Astrocyte (in vitro differentiated cells and primary cell): ENCODE results near the gene REEP1. TPM values are rescaled to one million over a fixed set of nuclear protein-coding genes. Genes with fewer than 3 reads are reported as not detected.

Experiments
- DNase-seq: peaks from one replicate; pipeline ENCODE4 v3.0.0-alpha.2; 2010; ENCODE audit warnings: low read depth
- FAIRE-seq: peaks from 2 replicates; lab custom pipeline; 2011; peaks lifted over from hg19 to GRCh38; lab: Jason Lieb, UNC
- H2AFZ ChIP-seq: 2 replicates; pipeline ENCODE4 v1.6.0; 2012; ENCODE audit warnings: low read depth, low read length, inconsistent platforms
- H3K27ac ChIP-seq: 2 replicates; pipeline ENCODE4 v1.5.1; 2011; ENCODE audit warnings: low read depth, low read length, inconsistent platforms
- H3K27me3 ChIP-seq: 2 replicates; pipeline ENCODE4 v1.6.0; 2011; ENCODE audit warnings: low read length, inconsistent platforms; ENCODE audit not compliant: insufficient read depth
- H3K36me3 ChIP-seq: 2 replicates; pipeline ENCODE4 v1.5.1; 2011; ENCODE audit warnings: low read length, inconsistent platforms; ENCODE audit not compliant: insufficient read depth
- H3K4me1 ChIP-seq: 2 replicates; pipeline ENCODE4 v1.5.1; 2011; ENCODE audit warnings: low read length, inconsistent platforms; ENCODE audit not compliant: insufficient read depth
- H3K4me2 ChIP-seq: 2 replicates; pipeline ENCODE4 v1.6.0; 2012; ENCODE audit warnings: low read length, inconsistent platforms
- H3K4me3 ChIP-seq: 2 replicates; pipeline ENCODE4 v1.5.1; 2011; ENCODE audit warnings: low read depth, mild to moderate bottlenecking, low read length, inconsistent platforms; ENCODE audit not compliant: insufficient read depth
- H3K79me2 ChIP-seq: 2 replicates; pipeline ENCODE4 v1.6.0; 2012; ENCODE audit warnings: mild to moderate bottlenecking, low read length, inconsistent platforms; ENCODE audit not compliant: insufficient read depth
- H3K9ac ChIP-seq: 2 replicates; pipeline ENCODE4 v1.6.0; 2012; ENCODE audit warnings: mild to moderate bottlenecking, low read length, inconsistent platforms
- H3K9me3 ChIP-seq: 2 replicates; pipeline ENCODE4 v1.5.1; 2012; ENCODE audit warnings: low read depth, mild to moderate bottlenecking, low read length, inconsistent platforms; ENCODE audit not compliant: insufficient read depth
- H4K20me1 ChIP-seq: 2 replicates; pipeline ENCODE4 v1.6.0; 2012; ENCODE audit warnings: low read length, inconsistent platforms; ENCODE audit not compliant: insufficient read depth
- H3K27ac Mint-ChIP-seq: one replicate; pipeline ENCODE4 v1.8.0; 2021; ENCODE audit warnings: mild to moderate bottlenecking, mixed read lengths; ENCODE audit not compliant: unreplicated experiment
- H3K27me3 Mint-ChIP-seq: one replicate; pipeline ENCODE4 v1.8.0; 2021; ENCODE audit warnings: low read depth, mixed read lengths; ENCODE audit not compliant: unreplicated experiment
- H3K36me3 Mint-ChIP-seq: one replicate; pipeline ENCODE4 v1.8.0; 2021; ENCODE audit warnings: low read depth, mixed read lengths; ENCODE audit not compliant: unreplicated experiment
- H3K4me1 Mint-ChIP-seq: one replicate; pipeline ENCODE4 v1.8.0; 2021; ENCODE audit warnings: low read depth, mixed read lengths; ENCODE audit not compliant: unreplicated experiment
- H3K4me3 Mint-ChIP-seq: one replicate; pipeline ENCODE4 v1.8.0; 2021; ENCODE audit warnings: mild to moderate bottlenecking, moderate library complexity, mixed read lengths; ENCODE audit not compliant: unreplicated experiment
- H3K9me3 Mint-ChIP-seq: one replicate; pipeline ENCODE4 v1.8.0; 2021; ENCODE audit warnings: mild to moderate bottlenecking, mixed read lengths; ENCODE audit not compliant: unreplicated experiment
- CTCF ChIP-seq: IDR thresholded peaks from 2 replicates; pipeline ENCODE4 v1.5.1; 2011; ENCODE audit warnings: low read depth, mild to moderate bottlenecking, inconsistent platforms, low read length, moderate library complexity; ENCODE audit not compliant: insufficient read depth
- EZH2 ChIP-seq: IDR thresholded peaks from 2 replicates; pipeline ENCODE4 v1.6.1; 2012; ENCODE audit warnings: mild to moderate bottlenecking, low read length, inconsistent platforms; ENCODE audit not compliant: insufficient read depth
- total RNA-seq: library from RNA; stranded (reverse); gene quantifications from 2 replicates; pipeline ENCODE4 v1.2.1, GENCODE V29; 2021

REEP1 gene
- total RNA-seq, 1 donor from 2014 or later = 0.61 TPM

- no peaks in the 10 kb centered on the region for H3K36me3 ChIP-seq
- FAIRE-seq = no peak
- Mint-ChIP-seq H3K27me3 (peaks cover 11% of the 10 kb centered on the region), H3K36me3 (peaks cover 5% of the 10 kb centered on the region), H3K27ac (no peak overlapping the region), H3K9me3 (peaks cover 21% of the 10 kb centered on the region), H3K4me1 (peaks cover 24% of the 10 kb centered on the region), H3K4me3 (no peak overlapping the region)
- no peaks in the 10 kb centered on the region for H3K79me2 ChIP-seq
- H3K9me3 ChIP-seq = peaks cover 5% of the 10 kb centered on the region
- peaks cover 14% of the 10 kb centered on the region for H3K4me1 ChIP-seq
- no peaks in the 10 kb centered on the region for H4K20me1 ChIP-seq
- H3K27me3 ChIP-seq = peaks cover 4% of the 10 kb centered on the region
- H2AFZ ChIP-seq = no peak overlapping the region
- H3K4me3 ChIP-seq = no peak overlapping the region
- H3K4me2 ChIP-seq = no peak overlapping the region
- no peak overlapping the region for H3K27ac ChIP-seq
- TF ChIP-seq CTCF = no peak
- TF ChIP-seq EZH2 = no peak
- no peak overlapping the region for H3K9ac ChIP-seq
- no peak for DNase-seq
These were observed 61.5 kb downstream of the REEP1 start for GRCh38 chr2:86275962-86276361.

DNA sequence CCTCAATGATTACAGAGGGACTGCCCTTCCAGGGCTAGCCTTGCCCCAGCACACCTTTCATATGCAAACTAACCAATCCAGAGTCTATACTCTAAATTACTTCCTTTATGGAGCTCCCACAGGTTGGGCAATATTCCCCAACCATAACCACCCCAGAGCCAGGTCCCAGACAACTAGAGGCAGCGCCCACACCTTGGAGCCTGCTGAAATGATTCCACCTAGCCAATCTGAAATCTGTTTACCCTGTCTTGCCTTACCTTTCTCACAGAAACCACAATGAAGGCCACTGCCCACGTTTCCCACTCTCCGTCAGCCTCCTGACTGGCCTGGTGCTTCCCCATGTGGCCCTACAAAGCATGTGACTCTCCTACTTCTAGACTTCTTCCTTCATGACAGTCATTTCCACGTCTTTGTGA, 62.0 kb downstream of the REEP1 start:
- peaks cover 7% of the 10 kb centered on the region for H3K9me3 ChIP-seq
- peaks cover 20% of the 10 kb centered on the region for H3K4me1 Mint-ChIP-seq
- no peak overlapping the region for H3K4me2 ChIP-seq
- H3K27ac ChIP-seq = no peak overlapping the region
- H3K4me1 ChIP-seq = peaks cover 11% of the 10 kb centered on the region
- no peaks in the 10 kb centered on the region for H3K36me3 ChIP-seq
- H3K79me2 ChIP-seq = no peaks in the 10 kb centered on the region
- no peak overlapping the region for H3K27ac Mint-ChIP-seq
- H3K36me3 Mint-ChIP-seq = peaks cover 5% of the 10 kb centered on the region
- H3K9me3 Mint-ChIP-seq = peaks cover 25% of the 10 kb centered on the region
- H4K20me1 ChIP-seq = no peaks in the 10 kb centered on the region
- H3K27me3 Mint-ChIP-seq = peaks cover 8% of the 10 kb centered on the region
- TF ChIP-seq EZH2 (no peak), CTCF (no peak)
- H2AFZ ChIP-seq = no peak overlapping the region
- FAIRE-seq (no peak), DNase-seq (no peak)
- H3K27me3 ChIP-seq = peaks cover 4% of the 10 kb centered on the region
- H3K9ac ChIP-seq = no peak overlapping the region
- no peak overlapping the region for H3K4me3 ChIP-seq
- no peak overlapping the region for H3K4me3 Mint-ChIP-seq

DNA sequence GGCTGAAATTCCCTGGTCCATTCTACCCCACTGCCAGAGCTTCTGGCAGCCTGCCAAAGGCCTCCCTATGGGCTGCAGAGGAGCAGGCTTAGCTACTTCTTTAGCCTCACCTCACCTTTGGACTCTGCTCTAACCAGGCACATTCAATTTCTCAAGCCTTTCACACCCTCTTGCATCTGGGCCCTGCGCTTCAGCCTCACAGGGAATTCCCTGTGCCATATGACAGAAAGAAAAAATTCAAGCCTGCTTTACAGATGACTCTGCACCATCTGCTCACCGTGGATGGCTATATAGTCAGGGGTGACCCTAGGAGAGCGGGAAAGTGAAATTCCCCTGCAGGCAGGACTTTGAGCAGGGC, 62.5 kb downstream of the REEP1 start:
- no peak overlapping the region for H3K27ac ChIP-seq
- H3K4me3 ChIP-seq = no peak overlapping the region
- FAIRE-seq = no peak
- no peaks in the 10 kb centered on the region for H4K20me1 ChIP-seq
- Mint-ChIP-seq H3K9me3 (peaks cover 28% of the 10 kb centered on the region), H3K4me1 (peaks cover 18% of the 10 kb centered on the region), H3K36me3 (peaks cover 5% of the 10 kb centered on the region), H3K27ac (no peak overlapping the region), H3K4me3 (no peak overlapping the region), H3K27me3 (peaks cover 8% of the 10 kb centered on the region)
- DNase-seq = peak; percentile 3
- no peaks in the 10 kb centered on the region for H3K79me2 ChIP-seq
- peaks cover 7% of the 10 kb centered on the region for H3K9me3 ChIP-seq
- peaks cover 11% of the 10 kb centered on the region for H3K4me1 ChIP-seq
- no peaks in the 10 kb centered on the region for H3K36me3 ChIP-seq
- peaks cover 4% of the 10 kb centered on the region for H3K27me3 ChIP-seq
- no peak overlapping the region for H3K9ac ChIP-seq
- no peak for TF ChIP-seq EZH2
- no peak for TF ChIP-seq CTCF
- H3K4me2 ChIP-seq = peak overlapping the region; percentile 41
- H2AFZ ChIP-seq = no peak overlapping the region
